ENCODE measurements around the gene GRIP1.

Gene GRIP1

DNA sequence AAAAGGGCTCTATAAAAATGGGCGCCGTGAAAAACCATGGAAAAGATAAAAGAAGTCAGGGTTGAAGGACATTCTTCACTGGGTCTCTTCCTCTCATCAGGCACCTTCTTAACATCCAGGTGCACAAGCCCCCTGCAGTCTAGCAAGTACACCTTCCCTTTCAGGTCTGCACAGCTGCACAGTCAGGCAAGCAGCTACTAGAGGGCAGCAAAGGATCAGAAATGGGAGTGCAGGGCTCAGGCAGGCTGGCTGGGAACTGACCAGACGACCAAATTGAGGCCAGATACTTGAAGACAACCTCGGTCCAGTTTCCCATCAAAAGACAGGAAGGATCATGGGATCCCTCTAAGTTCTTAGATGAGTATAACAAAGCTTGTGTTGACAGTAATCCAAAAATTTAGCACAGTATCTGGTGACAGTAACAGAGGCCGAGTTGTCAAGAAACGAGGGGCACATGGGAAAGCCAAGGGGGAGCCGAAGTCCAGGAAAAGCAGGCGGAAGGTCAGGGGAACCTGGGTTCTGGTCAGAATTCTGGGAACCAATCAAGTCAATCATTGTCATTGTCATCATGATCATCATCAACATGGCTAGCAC, 10.1 kb upstream of the GRIP1 start:
- DNase-seq, result peak; percentile 71

DNA sequence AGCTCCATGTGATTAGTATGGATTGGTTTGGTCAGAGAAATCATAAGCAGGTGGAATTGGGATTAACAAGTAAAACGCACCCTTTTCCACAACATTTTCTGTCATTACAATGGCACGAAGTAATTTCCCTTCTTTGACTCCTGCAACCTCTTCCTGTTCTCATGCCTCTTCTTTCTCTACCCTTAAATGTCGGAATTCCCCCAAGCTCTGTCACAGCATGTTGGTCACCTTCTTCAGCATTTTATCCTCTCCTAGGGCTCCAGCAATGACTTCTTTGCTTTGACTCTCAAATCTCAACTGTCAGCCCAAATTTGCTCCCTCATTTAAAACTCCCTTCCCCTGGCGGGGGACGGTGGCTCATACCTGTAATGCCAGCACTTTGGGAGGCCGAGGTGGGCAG, 5.3 kb upstream of the GRIP1 start:
- DNase-seq, result no peak

DNA sequence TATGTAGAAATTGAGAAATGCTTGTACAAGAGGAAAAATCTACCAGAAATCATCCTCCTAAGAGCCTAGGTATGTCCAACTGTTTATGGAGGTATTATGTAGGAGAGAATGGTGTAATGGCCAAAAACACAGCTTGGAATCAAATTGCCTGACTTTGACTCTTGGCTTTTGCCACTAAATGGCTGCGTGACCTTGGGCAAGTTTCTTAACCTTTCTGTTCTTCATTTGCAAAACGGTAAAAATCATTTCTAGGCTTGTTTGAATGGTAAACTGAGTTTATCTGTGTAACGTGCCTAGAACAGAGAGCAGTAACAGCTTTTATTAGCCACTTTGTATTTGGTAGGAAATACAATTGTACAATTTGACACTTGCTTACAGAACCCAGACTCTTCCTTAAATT, 4.9 kb upstream of the GRIP1 start:
- no peak for DNase-seq

DNA sequence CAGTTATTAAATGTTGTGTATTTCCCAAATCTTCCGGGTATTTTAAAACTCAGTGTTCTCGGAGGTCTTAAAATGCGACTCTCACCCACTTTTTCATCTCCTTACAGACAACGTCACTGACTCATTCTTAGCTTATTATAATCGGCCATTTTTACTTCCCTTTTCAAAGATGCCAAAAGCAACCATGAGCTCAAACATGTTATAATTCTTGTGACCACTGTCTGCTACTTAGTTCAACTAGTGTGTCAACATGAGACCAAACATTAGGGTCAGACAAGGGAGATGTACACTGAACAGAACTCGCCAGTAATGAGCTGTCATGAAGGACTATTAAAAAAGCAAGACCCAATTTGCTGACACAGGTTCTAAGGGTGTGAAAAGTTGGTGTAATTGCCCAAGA, 4.2 kb upstream of the GRIP1 start:
- no peak for DNase-seq

DNA sequence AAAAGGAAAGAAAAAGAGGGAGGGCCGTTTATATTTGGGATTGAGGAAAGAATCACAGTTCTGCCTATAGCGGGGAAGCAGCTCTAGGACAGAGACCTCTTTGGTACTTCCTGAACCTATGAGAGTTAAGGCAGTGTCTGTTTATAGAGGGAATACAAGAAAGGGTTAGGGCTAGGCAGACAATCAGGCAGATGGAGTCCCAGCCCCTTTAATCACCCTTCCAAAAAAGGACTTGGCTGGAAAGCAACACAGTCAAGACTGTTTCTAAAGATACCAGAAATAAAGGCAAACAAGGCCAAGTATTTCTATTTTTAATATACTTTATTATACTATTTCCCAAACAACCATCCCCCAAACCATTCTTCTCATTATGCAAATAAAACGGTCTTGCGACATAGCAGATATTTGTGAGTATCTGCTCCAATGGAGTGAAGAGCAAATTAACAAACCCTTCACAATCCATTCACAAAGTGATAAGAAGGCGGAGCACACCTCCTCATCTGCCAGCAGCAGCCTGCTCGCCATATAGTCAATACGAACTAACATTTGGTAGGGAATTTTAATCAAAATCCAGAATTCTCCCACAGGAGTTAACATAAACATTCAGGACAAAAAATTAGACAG, 697 bp upstream of the GRIP1 start:
- no peak for DNase-seq

DNA sequence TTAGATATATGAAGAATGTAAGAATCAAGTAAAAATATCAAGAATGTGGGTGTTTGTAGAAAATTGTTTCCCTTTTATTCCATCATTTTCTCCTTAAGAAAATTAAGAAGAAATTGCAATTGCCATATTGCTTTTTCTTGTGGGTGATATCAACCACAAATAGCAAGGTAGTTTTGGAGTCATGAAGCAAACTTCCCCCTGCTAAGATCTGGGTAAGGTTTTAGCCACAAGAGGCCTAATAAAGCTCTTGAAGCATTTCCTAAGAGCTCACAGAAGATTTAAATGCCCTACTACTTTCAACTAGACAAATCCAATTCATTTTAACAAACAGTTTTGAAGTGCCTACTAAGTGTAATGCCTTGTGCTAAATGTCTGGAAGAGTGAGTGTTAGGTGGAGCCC, 2.6 kb downstream of the GRIP1 start:
- DNase-seq, result no peak

DNA sequence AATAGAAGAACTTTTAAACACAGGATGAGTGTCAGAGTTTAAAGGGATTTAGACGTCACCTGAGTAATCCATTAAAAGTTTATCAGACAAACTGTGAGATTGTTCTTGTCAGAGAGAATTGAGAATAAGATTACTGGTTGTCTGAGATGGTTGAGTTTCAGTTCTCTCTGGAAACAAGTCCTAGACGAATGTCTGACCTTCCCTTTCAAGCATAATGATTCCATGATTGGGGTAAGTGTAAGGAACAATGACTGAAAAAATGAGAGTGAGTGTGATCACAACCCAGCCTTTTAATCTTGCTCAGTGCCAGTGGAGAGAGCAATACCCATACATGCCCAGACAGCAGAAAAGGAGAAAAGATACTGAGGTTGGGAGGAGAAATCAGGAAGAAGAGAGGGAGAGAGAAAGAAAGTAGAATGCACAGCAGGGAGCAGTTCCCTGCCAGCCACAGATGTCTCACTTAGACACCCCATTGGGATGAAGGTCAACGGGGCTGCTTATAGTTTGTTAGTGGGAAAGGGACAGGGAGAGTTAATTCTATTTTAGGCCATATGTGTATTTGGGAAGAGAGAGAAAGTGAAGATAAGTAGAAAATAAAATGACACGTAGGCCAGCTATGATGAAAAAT, 4.3 kb downstream of the GRIP1 start:
- no peak for DNase-seq

DNA sequence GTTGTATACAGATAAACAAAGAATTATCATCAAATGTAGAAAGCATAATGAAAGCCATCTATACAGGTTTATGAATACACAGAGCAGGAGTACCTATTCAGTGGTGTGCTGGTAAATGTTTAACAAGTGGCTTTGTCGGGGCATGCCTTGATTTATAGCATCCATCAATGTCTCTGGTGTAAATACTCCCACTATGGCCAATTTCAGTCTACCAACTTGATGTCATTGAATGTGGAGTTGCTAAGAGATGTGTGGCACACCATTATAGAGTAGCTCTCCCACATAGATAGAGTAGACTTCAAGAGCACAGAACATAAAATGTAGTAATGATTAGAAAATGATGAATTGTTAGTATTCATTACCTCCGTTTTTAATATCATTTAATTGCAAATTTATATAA, 9.3 kb downstream of the GRIP1 start:
- no peak for DNase-seq

DNA sequence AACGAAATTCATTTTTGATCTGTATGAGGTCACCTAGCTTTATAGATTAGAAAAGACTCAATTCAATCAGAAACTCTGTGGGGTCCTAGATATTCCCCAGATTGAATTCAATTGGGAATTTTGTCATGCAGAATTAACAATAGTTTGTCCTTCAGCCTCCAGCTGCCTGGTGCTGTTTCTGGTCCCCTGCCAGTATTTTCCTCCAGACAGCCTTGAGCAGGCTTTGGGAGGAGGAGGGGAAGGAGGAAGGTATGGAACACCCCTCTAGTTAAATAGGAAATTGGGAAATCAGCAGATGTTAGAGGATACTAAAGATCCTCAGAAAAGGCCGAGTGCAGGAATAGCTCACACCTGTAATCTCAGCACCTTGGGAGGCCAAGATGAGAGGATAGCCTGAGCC, 10.6 kb downstream of the GRIP1 start:
- no peak for DNase-seq

DNA sequence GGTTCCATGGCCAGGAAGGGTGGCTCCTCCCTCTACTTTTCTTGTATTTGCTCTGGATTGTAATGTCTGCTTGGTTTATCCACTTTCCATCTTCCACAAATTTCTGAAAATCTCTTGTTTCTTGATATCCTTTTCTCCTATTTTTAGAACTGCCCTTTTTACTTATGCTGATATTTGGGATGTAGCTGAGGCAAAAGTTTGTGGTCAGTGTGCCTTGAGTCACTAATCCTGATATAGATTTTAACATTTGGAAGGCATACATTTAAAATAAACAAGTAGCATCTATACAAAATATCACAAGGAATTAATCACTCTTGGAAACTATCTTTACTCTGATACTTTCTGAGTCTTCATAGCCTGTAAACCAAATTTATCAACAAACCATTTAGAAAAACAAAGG, 11.0 kb downstream of the GRIP1 start:
- DNase-seq, result no peak

DNA sequence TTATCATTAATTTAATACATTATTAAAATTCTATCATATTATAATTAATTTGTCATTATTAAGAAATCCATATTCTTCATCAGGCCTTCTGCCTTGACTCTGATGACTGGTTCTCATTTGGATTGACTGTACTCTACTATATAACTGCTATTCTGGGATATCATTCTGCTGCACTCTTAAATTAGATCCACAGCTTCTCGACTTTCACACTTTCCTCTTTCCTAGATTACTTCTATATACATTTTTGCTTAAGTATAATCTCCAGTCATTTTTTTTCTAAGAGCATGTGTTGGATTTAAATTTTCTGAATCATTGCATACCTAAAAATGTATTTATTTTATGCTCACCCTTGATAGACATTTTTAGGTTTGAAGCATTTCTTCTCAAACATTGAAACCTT, 12.4 kb downstream of the GRIP1 start:
- no peak for DNase-seq

DNA sequence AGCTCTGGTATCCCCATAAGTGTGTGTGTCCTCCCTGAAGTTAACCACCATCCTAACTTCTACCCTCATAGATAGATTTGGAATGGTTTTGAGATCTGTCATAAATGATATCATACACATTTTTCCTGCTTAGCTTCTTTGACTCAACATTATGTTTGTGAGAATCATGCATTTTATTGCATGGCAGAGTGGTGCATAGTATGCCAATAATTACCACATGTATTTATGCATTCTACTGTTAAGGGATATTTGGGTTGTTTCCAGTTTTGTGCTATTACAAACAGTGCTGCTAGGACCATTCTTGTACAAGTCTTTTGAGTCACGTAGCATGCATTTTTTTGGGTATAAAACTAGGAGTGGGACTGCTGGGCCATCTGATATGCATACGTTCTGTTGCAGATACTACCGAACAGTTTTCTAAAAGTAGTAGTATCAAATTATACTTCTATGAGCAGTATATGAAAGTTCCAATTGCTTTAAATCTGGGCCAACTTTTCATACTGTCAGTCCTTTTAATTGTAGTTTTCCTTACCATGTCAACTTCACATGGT, 13.4 kb downstream of the GRIP1 start:
- no peak for DNase-seq

DNA sequence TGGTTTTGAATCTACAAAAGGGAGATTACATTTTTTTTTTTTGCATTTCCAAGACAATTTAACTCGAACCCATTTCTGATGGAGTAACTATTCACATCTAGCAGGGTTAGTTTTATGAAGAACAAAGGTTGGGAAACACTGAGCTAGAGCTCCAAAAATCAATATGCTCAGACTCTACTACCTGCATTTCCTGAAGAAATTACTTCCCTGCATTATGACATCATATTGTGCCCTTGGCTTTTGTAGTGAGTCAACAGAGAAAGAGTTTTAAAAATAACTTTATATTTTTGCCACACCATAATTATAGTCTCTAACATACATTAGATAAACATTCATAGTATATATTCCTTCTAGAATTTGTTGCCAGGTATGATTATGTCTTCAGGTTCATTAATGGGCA, 14.8 kb downstream of the GRIP1 start:
- DNase-seq, result no peak

DNA sequence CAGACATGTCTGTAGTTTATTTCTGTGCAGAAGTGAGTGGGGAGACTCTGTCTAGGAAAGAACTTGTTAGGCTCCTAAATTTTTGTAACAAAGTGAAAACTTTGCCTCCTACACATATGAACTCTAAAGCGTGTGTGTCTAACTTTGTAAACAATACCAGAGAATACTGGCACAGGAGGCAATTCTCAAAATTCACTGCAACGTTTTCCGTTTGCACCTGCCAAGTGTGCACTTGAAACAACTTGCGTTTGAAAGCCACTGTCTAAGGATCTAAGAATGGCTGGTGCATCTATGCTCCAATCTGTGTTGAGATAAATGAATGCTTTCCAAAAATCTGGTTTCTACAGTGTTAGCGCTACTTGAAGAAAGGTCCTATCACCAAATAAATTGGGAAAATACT, 15.3 kb downstream of the GRIP1 start:
- DNase-seq, result no peak

DNA sequence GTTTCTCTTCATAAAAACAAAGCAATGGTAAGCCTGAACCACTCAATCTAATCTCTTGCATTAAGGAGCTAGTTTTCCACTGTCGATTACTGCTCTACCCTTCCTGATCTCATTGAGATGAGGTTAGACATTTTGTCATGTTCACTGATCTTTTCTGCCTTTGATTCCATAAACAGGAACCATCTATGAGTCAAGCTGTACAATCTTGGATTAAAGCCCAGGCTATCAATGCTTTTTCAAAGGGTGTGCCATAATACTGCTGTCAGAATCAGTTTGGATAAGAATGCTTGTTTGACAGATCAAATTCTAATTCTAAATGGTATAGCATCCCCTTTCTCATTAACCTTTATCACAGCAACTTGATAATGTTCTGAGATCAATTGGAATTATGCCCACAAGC, 16.1 kb downstream of the GRIP1 start:
- no peak for DNase-seq

DNA sequence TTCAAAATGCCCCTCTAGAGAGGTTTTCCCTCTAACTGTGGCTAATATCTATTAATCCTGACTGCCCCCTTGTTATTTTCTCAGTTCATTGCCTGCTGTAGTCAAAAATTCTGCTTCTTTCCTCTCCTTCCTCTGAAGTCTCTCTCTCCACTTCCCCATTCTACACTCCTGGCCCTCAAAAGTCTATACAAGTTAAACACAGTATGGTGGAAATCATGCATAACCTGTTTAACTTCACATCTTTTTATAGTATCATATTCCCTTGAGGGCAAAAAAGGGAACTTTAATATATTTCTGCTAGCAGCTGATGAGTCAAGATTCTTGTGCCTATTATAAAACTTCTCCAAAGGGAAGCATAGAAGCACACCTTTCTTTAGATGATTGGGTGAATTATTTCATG, 16.7 kb downstream of the GRIP1 start:
- DNase-seq, result no peak

DNA sequence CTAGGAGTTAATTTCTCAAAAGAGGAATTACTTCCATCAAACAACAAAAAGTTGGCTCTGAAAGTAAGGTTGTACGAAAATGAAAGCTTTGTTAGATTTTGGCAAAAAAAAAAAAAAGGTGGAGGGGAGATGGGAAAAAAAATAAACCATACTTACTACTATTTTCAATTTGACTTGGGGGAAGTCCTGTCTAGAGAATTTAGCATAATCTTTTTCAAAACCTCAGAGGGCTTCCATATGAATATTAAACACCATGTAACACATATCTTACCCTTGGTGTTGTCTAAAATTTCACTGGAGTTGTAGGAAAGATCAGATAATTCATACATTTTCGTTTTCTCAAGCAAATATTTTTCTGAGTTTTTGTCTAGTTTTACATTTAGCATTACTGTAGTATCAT, 17.5 kb downstream of the GRIP1 start:
- no peak for DNase-seq

DNA sequence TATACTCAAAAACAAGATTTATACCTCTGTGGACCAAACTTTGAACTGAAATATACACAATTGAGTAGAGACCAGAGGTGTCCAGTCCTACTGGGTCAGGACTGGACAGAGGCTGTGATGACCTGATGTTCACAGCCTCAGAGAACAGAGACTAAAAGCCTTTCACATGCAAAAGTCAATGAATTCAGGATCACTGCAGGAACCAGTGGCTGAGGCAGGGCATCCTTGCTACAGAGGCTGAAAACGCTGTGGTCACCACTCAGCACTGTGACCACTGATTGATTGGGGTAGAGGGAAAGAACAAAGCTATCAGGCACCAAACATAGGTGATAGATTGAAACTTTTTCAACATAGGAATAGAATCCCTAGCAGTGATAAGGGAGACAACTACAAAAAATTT, 25.1 kb downstream of the GRIP1 start:
- no peak for DNase-seq

DNA sequence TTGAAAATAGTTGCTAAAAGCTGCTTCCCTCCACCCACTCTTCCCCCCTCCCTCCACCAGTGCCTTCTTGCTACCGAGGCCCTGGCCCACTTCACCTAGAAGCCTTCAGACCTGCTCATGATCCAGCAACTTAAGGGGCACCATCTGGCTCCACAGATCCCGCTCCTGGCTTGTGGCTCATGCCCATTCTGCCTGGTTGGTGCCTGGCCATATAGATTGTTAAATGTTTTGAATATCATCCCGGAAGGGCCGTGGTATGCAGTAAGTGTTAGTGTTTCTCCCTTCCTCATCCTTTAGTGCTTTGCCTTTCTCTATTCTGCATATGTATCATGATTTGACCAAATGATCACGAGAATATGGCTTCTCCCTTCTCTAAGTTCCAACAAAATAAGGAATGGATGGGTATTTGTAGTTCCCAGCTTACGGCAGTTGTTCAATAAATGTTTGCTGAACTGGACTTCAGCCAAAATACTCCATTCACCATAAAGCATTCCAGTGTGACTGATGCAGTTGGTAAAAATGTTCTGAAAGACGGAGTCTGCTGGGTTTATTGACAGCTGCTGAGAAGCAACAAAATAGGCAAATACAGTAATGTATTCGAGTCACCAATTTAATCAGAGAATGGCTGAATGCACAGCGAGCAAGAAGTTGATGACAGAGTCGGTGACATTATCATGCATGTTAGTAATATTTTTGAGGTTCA, 30.7 kb downstream of the GRIP1 start:
- no peak for DNase-seq

DNA sequence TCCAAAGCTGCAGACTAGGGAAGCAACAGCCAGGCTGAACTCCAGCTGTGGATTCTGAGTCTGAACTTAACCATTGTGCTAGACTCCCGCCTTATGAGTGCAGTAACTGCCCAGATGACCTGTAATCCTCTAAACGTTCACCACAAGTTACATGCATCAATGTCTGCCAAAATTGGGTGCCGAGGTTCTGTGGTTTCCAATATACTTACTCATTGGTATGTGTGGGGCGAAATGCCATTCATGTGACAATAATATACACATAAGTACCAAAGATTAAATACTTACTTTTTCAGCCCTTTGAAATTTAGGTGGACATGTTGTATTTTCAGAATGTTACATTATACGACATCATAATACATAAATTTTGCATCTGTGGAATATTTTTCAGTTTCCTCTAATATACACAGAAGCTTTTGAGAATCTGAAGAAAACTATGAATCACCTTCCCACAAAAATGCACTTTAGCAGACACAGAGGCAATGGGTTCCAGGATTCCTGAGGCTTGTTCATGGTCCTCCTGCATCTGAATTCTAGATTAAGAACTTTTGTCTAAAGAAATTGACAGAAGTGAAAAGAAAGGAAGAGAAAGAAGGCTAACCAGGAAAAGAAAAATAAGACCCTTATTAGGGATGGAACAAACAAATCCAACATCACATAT, 31.7 kb downstream of the GRIP1 start:
- DNase-seq, result peak; percentile 6

DNA sequence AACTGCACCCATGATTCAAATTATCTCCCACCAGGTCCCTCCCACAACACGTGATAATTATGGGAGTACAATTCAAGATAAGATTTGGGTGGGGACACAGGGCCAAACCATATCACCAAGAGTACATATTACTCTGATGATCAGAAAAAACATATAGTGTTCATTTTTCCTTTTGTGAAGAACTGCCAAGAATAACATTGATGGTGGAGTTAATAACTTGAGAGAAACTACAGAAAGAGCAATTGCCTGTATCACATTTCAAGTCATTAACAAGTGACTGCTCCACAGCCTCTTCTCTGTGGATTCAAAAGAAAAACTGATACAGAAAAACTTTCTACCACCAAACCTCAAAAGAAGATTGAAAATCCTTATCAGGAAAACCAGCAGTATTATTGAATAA, 34.7 kb downstream of the GRIP1 start:
- DNase-seq, result no peak

DNA sequence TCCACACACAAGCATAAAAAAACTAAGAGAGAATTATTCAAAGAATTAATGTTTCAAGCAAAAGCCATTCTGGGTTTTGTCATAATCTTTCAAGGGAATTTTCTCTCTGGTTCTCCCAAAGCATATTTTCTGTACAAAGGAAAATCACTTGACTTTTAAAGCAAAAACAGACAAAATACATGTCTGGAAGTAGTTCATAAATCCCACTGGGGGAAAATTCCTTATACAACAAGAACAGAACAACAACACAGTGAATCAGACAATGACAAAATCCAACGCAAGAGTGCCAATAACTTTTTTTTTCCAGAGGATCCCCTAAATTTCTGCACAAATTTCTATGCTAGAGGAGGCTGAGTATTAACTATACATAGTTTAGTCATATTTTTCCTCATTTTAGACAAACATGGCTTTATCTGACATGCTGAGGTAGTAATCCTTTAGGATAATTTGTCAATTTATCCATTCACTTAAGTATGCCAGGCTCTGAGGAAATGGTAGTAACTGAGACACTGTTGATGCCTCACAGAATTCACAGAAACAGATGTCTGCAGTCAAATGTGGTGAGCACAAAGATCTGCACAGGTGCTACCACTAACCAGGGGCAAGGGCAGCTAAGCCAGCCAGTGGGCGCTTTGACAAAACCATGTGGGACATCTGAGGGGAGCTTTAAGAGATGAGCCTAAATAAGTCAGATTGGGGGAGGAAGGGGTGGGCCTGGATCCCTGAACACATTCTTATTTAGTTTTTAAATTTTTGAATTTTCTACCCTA, 38.0 kb downstream of the GRIP1 start:
- DNase-seq, result no peak

DNA sequence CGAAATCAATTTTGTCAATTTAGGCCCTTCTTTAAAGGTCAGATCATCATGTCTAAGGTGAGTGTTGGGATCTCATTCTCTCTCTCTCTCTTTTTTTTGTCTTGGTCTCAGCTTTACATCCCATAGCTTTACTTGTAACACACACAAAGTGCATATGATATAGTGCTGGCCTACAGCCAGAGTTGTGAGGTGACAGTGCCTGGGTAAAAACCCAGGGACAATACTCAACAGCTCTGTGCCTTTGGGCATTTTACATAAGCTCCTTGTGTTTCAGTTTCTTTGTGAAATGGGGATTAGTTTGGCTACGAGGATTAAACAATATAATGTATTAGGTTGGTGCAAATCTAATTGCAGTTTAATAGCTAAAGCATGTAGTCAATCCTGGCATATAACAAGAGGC, 40.2 kb downstream of the GRIP1 start:
- DNase-seq, result peak; percentile 18

Measured in RPMI8226 (cell line).